Upper lobe of left lung (tissue), 6 donors: ENCODE data around the gene WDR49. TPM values are rescaled to one million over a fixed set of nuclear protein-coding genes. Genes with fewer than 3 reads are reported as not detected.

ENCODE experiments used
- ATAC-seq, 2 donors: fragments of 200-7000 bp; cut with Tn5 transposase; one replicate each; pipeline ENCODE4 v1.9.1; 2022; ENCODE audit warnings: mild to moderate bottlenecking in 2 of 2, moderate library complexity in 2 of 2; ENCODE audit not compliant: low FRiP score in 2 of 2
- DNase-seq, 2 donors: peaks; one replicate each; pipeline ENCODE4 v3.0.0-alpha.2; 2019 to 2020
- H3K27ac ChIP-seq, 4 donors: fragments of 200-600 bp; sonication (generic); one replicate each; pipeline ENCODE4 v1.5.1; 2016 to 2019
- H3K27me3 ChIP-seq, 4 donors: fragments of 200-600 bp; sonication (generic); one replicate each; pipeline ENCODE4 v1.5.1; 2017 to 2019
- H3K36me3 ChIP-seq, 4 donors: fragments of 200-600 bp; sonication (generic); one replicate each; pipeline ENCODE4 v1.5.1; 2016 to 2019
- H3K4me1 ChIP-seq, 4 donors: fragments of 200-600 bp; sonication (generic); one replicate each; pipeline ENCODE4 v1.5.1; 2018 to 2019
- H3K4me3 ChIP-seq, 4 donors: fragments of 200-600 bp; sonication (generic); one replicate each; pipeline ENCODE4 v1.5.1; 2017 to 2019; ENCODE audit warnings: mild to moderate bottlenecking in 2 of 4, moderate library complexity in 1 of 4
- H3K9me3 ChIP-seq, 4 donors: fragments of 200-600 bp; sonication (generic); one replicate each; pipeline ENCODE4 v1.5.1; 2018 to 2019
- CTCF ChIP-seq, 6 experiments: fragments of 450-650 bp in 4 of 6; fragments of 200-600 bp in 2 of 6; sonication (generic) in 2 of 6; IDR thresholded peaks; one replicate each; pipeline ENCODE4 v1.5.1; 2016 to 2019; ENCODE audit warnings: antibody characterized with exemption in 6 of 6
- EP300 ChIP-seq, 4 donors: sonication (generic); formaldehyde crosslinking; IDR thresholded peaks; one replicate each; pipeline ENCODE4 v1.5.1; 2017; ENCODE audit warnings: antibody characterized with exemption in 4 of 4, control low read depth in 2 of 4
- POLR2A ChIP-seq, 4 donors: fragments of 450-650 bp; IDR thresholded peaks; one replicate each; pipeline ENCODE4 v1.5.1; 2016 to 2017; ENCODE audit warnings: antibody characterized with exemption in 4 of 4, mild to moderate bottlenecking in 2 of 4
- POLR2AphosphoS5 ChIP-seq, 2 donors: sonication (generic); formaldehyde crosslinking; IDR thresholded peaks; one replicate each; pipeline ENCODE4 v1.5.1; 2017; ENCODE audit warnings: antibody characterized with exemption in 2 of 2
- WGBS, 2 donors: methylation state at CpG; one replicate each; pipeline ENCODE4 v1.1.5; 2017 to 2018; 5-methylcytosine and 5-hydroxymethylcytosine counted together
- total RNA-seq, 6 donors: library from RNA; depleted of rRNA in 4 of 6; stranded (reverse); fragments of >200 nt in 4 of 6; gene quantifications; one replicate each; pipeline versions ENCODE4 v1.1.0 to v1.2.1, GENCODE V29; 2016 to 2021
- donor health status: DM: no; HTN: no; CAD: no; lungs with moderate emphysema.
- donor health status: DM: no; HTN: yes; CAD: no; lungs with severe emphysema.

WDR49 gene
- total RNA-seq, 6 donors from 2014 or later, result 2.6 to 37.3 (median 11.8) TPM

- H3K27ac ChIP-seq, result no peak overlapping the region
- WGBS, 2 donors, result 78 to 83% methylated on average over 1 of the region's 1 CpG
- DNase-seq, result no peak
- H3K9me3 ChIP-seq, result no peaks in the 10 kb centered on the region
- H3K36me3 ChIP-seq, result peaks cover 0 to 18% (median 2%) of the 10 kb centered on the region in 4 donors
- no peaks in the 10 kb centered on the region for H3K4me1 ChIP-seq
- no peaks in the 10 kb centered on the region for H3K27me3 ChIP-seq
- H3K4me3 ChIP-seq, result no peak overlapping the region
- no peak for ATAC-seq
- TF ChIP-seq POLR2AphosphoS5 (IDR thresholded peaks at IDR 0.05) (no peak), CTCF (IDR thresholded peaks at IDR 0.05) (no peak)
Measured at GRCh38 chr3:167669699-167670098, 16.0 kb upstream of the WDR49 start.

- TF ChIP-seq POLR2AphosphoS5 (IDR thresholded peaks at IDR 0.05), result no peak
- no peak for TF ChIP-seq CTCF (IDR thresholded peaks at IDR 0.05)
- no peak for TF ChIP-seq EP300 (IDR thresholded peaks at IDR 0.05)
- TF ChIP-seq POLR2A (IDR thresholded peaks at IDR 0.05), result no peak
- no peak overlapping the region for H3K27ac ChIP-seq
- WGBS, 2 donors, result 81 to 84% methylated on average over 1 of the region's 1 CpG
- no peaks in the 10 kb centered on the region for H3K27me3 ChIP-seq
- ATAC-seq (no peak), DNase-seq (no peak)
- H3K4me3 ChIP-seq, result no peak overlapping the region
- no peaks in the 10 kb centered on the region for H3K4me1 ChIP-seq
- no peaks in the 10 kb centered on the region for H3K9me3 ChIP-seq
- peaks cover 0 to 8% (median 2%) of the 10 kb centered on the region in 4 donors for H3K36me3 ChIP-seq
Measured at GRCh38 chr3:167668651-167669050, 14.9 kb upstream of the WDR49 start.

- Histone ChIP-seq H3K36me3 (no peaks in the 10 kb centered on the region), H3K27me3 (no peaks in the 10 kb centered on the region), H3K4me1 (no peaks in the 10 kb centered on the region), H3K27ac (no peak overlapping the region), H3K9me3 (no peaks in the 10 kb centered on the region), H3K4me3 (no peak overlapping the region)
- WGBS, 2 donors, result 67 to 85% methylated on average over 2 of the region's 2 CpGs
- TF ChIP-seq POLR2A (IDR thresholded peaks at IDR 0.05) (no peak), EP300 (IDR thresholded peaks at IDR 0.05) (no peak), POLR2AphosphoS5 (IDR thresholded peaks at IDR 0.05) (no peak), CTCF (IDR thresholded peaks at IDR 0.05) (no peak)
- ATAC-seq (no peak), DNase-seq (no peak)
Measured at GRCh38 chr3:167666563-167666962, 12.8 kb upstream of the WDR49 start.

- no peaks in the 10 kb centered on the region for H3K4me1 ChIP-seq
- WGBS, 2 donors, result 77% methylated on average over 5 of the region's 5 CpGs
- ATAC-seq, result no peak
- no peak for TF ChIP-seq EP300 (IDR thresholded peaks at IDR 0.05)
- TF ChIP-seq POLR2A (IDR thresholded peaks at IDR 0.05), result no peak
- no peak for TF ChIP-seq POLR2AphosphoS5 (IDR thresholded peaks at IDR 0.05)
- no peak for TF ChIP-seq CTCF (IDR thresholded peaks at IDR 0.05)
- no peaks in the 10 kb centered on the region for H3K9me3 ChIP-seq
- no peak for DNase-seq
- no peaks in the 10 kb centered on the region for H3K27me3 ChIP-seq
- H3K36me3 ChIP-seq, result no peaks in the 10 kb centered on the region
- H3K4me3 ChIP-seq, result no peak overlapping the region
- H3K27ac ChIP-seq, result no peak overlapping the region
Measured at GRCh38 chr3:167662919-167663400, 9.2 kb upstream of the WDR49 start.

- Histone ChIP-seq H3K4me1 (peaks cover 0 to 4% (median 0%) of the 10 kb centered on the region in 4 donors), H3K9me3 (no peaks in the 10 kb centered on the region), H3K27me3 (no peaks in the 10 kb centered on the region), H3K27ac (no peak overlapping the region), H3K36me3 (no peaks in the 10 kb centered on the region), H3K4me3 (no peak overlapping the region)
- TF ChIP-seq CTCF (IDR thresholded peaks at IDR 0.05), result no peak
- TF ChIP-seq POLR2A (IDR thresholded peaks at IDR 0.05), result no peak
- TF ChIP-seq EP300 (IDR thresholded peaks at IDR 0.05), result no peak
- no peak for TF ChIP-seq POLR2AphosphoS5 (IDR thresholded peaks at IDR 0.05)
- 65 to 72% methylated on average over 3 of the region's 3 CpGs for WGBS, 2 donors
- no peak for DNase-seq
- no peak for ATAC-seq
Measured at GRCh38 chr3:167657684-167658225, 4.0 kb upstream of the WDR49 start.
